DOHH2 (cell line): ENCODE data around the gene OR10C1.
"Not testable (repeated sequence)": the region's sequence is repeated elsewhere in the genome, so short reads cannot be mapped to it uniquely, and the experiment has no call there.

Experiments
- H3F3A ChIP-seq: fragments of 200-600 bp; sonication (generic), shearing (Covaris generic); 2 replicates; pipeline ENCODE4 v1.6.0; 2016; ENCODE audit warnings: antibody characterized with exemption, mild to moderate bottlenecking; ENCODE audit not compliant: control insufficient read depth, insufficient read depth
- H3K27ac ChIP-seq: fragments of 200-600 bp; sonication (generic); 2 replicates; pipeline ENCODE4 v1.5.1; 2014; ENCODE audit warnings: low read depth, mild to moderate bottlenecking, low read length, moderate library complexity
- H3K27me3 ChIP-seq: fragments of 200-600 bp; sonication (generic); 2 replicates; pipeline ENCODE4 v1.6.1; 2014; ENCODE audit warnings: mild to moderate bottlenecking, low read length, mixed read lengths; ENCODE audit not compliant: control insufficient read depth
- H3K36me3 ChIP-seq: fragments of 200-600 bp; sonication (generic); 2 replicates; pipeline ENCODE4 v1.6.1; 2014; ENCODE audit warnings: mild to moderate bottlenecking, low read length, moderate library complexity, mixed read lengths; ENCODE audit not compliant: control insufficient read depth
- H3K4me1 ChIP-seq: fragments of 200-600 bp; sonication (generic); 2 replicates; pipeline ENCODE4 v1.6.1; 2014; ENCODE audit warnings: mild to moderate bottlenecking, low read length, mixed read lengths; ENCODE audit not compliant: control insufficient read depth
- H3K4me2 ChIP-seq: fragments of 200-600 bp; sonication (generic); 2 replicates; pipeline ENCODE4 v1.6.0; 2014; ENCODE audit warnings: mild to moderate bottlenecking, low read length, moderate library complexity
- H3K4me3 ChIP-seq: fragments of 200-600 bp; sonication (generic); 2 replicates; pipeline ENCODE4 v1.5.1; 2014; ENCODE audit warnings: mild to moderate bottlenecking, low read length, mixed read lengths
- H3K79me2 ChIP-seq: fragments of 200-600 bp; sonication (generic); 2 replicates; pipeline ENCODE4 v1.6.1; 2014; ENCODE audit warnings: mild to moderate bottlenecking, low read length, mixed read lengths; ENCODE audit not compliant: control insufficient read depth
- H3K9me2 ChIP-seq: fragments of 200-600 bp; sonication (generic); replicated peaks from 2 replicates; pipeline ENCODE4 v1.6.1; 2014; ENCODE audit warnings: mild to moderate bottlenecking, low read length, mixed read lengths; ENCODE audit not compliant: control insufficient read depth
- H3K9me3 ChIP-seq: fragments of 200-600 bp; sonication (generic); 2 replicates; pipeline ENCODE4 v1.6.1; 2014; ENCODE audit warnings: antibody characterized with exemption, low read length, mixed read lengths; ENCODE audit not compliant: control insufficient read depth, insufficient read depth
- H4K20me1 ChIP-seq: fragments of 200-600 bp; sonication (generic); 2 replicates; pipeline ENCODE4 v1.6.0; 2014; ENCODE audit warnings: low read depth, mild to moderate bottlenecking, antibody characterized with exemption, low read length, moderate library complexity; ENCODE audit not compliant: control insufficient read depth, insufficient read depth
- CTCF ChIP-seq: fragments of 200-600 bp; sonication (generic); IDR thresholded peaks from one replicate; pipeline ENCODE4 v1.5.1; 2014; ENCODE audit warnings: antibody characterized with exemption, mild to moderate bottlenecking, low read depth, low read length; ENCODE audit not compliant: poor library complexity, severe bottlenecking
- EZH2phosphoT487 ChIP-seq: fragments of 200-600 bp; sonication (generic); IDR thresholded peaks from 2 replicates; pipeline ENCODE4 v1.6.1; 2017; ENCODE audit warnings: borderline replicate concordance, mild to moderate bottlenecking, antibody characterized with exemption, low read length, moderate library complexity, mixed read lengths

Gene OR10C1

GRCh38 chr6:29442719-29443118 lies 3.6 kb downstream of the OR10C1 start:
- H3K4me2 ChIP-seq = no peak overlapping the region
- H3K4me3 ChIP-seq = no peak overlapping the region
- H3K9me2 ChIP-seq = no peaks in the 10 kb centered on the region
- H3K9me3 ChIP-seq = no peaks in the 10 kb centered on the region; the same call in 1 of the 2 replicates
- no peaks in the 10 kb centered on the region for H4K20me1 ChIP-seq
- no peaks in the 10 kb centered on the region for H3K27me3 ChIP-seq
- H3K36me3 ChIP-seq = no peaks in the 10 kb centered on the region
- H3K27ac ChIP-seq = no peak overlapping the region
- TF ChIP-seq EZH2phosphoT487 = no peak
- TF ChIP-seq CTCF = no peak
- no peaks in the 10 kb centered on the region for H3K4me1 ChIP-seq
- H3F3A ChIP-seq = no peaks in the 10 kb centered on the region
- no peaks in the 10 kb centered on the region for H3K79me2 ChIP-seq

GRCh38 chr6:29444031-29444430 lies 4.9 kb downstream of the OR10C1 start:
- H3K9me2 ChIP-seq, H3K4me2 ChIP-seq, H3K9me3 ChIP-seq, H3K79me2 ChIP-seq, H3K4me1 ChIP-seq, H3K4me3 ChIP-seq, H3F3A ChIP-seq, H3K27me3 ChIP-seq, H3K27ac ChIP-seq, H3K36me3 ChIP-seq, H4K20me1 ChIP-seq: not testable (repeated sequence)

- TF ChIP-seq CTCF (no peak), EZH2phosphoT487 (no peak)
- no peaks in the 10 kb centered on the region for H3K36me3 ChIP-seq
- H4K20me1 ChIP-seq = no peaks in the 10 kb centered on the region
- no peaks in the 10 kb centered on the region for H3K79me2 ChIP-seq
- no peaks in the 10 kb centered on the region for H3K27me3 ChIP-seq
- no peak overlapping the region for H3K27ac ChIP-seq
- no peaks in the 10 kb centered on the region for H3K4me1 ChIP-seq
- no peak overlapping the region for H3K4me2 ChIP-seq
- H3K9me3 ChIP-seq = no peaks in the 10 kb centered on the region; the same call in 1 of the 2 replicates
- H3F3A ChIP-seq = no peaks in the 10 kb centered on the region
- H3K9me2 ChIP-seq = no peaks in the 10 kb centered on the region
- no peak overlapping the region for H3K4me3 ChIP-seq
Measured at GRCh38 chr6:29447670-29448069, 8.6 kb downstream of the OR10C1 start.

GRCh38 chr6:29451471-29452193 lies 12.5 kb downstream of the OR10C1 start:
- H3K27me3 ChIP-seq = no peaks in the 10 kb centered on the region
- H3K27ac ChIP-seq = no peak overlapping the region
- TF ChIP-seq CTCF (no peak), EZH2phosphoT487 (no peak)
- no peaks in the 10 kb centered on the region for H3K79me2 ChIP-seq
- no peaks in the 10 kb centered on the region for H3K9me2 ChIP-seq
- H3K4me2 ChIP-seq = no peak overlapping the region
- no peaks in the 10 kb centered on the region for H3K36me3 ChIP-seq
- H3K9me3 ChIP-seq = no peaks in the 10 kb centered on the region
- H4K20me1 ChIP-seq = no peaks in the 10 kb centered on the region
- no peaks in the 10 kb centered on the region for H3F3A ChIP-seq
- H3K4me3 ChIP-seq = no peak overlapping the region
- no peaks in the 10 kb centered on the region for H3K4me1 ChIP-seq
